LNCaP clone FGC (cell line): ENCODE results near the gene VDAC1.

Source experiments
- DNase-seq: peaks from one replicate; pipeline ENCODE4 v3.0.0-alpha.2; 2011; ENCODE audit warnings: low read depth
- H3K4me3 ChIP-seq: 2 replicates; pipeline ENCODE4 v1.5.1; 2011; ENCODE audit warnings: mild to moderate bottlenecking, low read depth, low read length, control low read depth
- CTCF ChIP-seq: IDR thresholded peaks from 2 replicates; pipeline ENCODE4 v1.5.1; 2012; ENCODE audit warnings: mild to moderate bottlenecking; ENCODE audit not compliant: control insufficient read depth, insufficient read depth; ENCODE audit errors: extremely low read depth

Gene VDAC1

GRCh38 chr5:133928587-133929393 lies 76.0 kb downstream of the VDAC1 start:
- no peak for DNase-seq
- TF ChIP-seq CTCF: no peak
- no peak overlapping the region for H3K4me3 ChIP-seq

- no peak for DNase-seq
- TF ChIP-seq CTCF: no peak
- H3K4me3 ChIP-seq: no peak overlapping the region
These were observed 77.2 kb downstream of the VDAC1 start for GRCh38 chr5:133927300-133928180.

- H3K4me3 ChIP-seq: no peak overlapping the region
- TF ChIP-seq CTCF: no peak
- no peak for DNase-seq
These were observed 78.1 kb downstream of the VDAC1 start for GRCh38 chr5:133926489-133927299.

GRCh38 chr5:133925866-133926488 lies 78.8 kb downstream of the VDAC1 start:
- H3K4me3 ChIP-seq: no peak overlapping the region
- no peak for DNase-seq
- no peak for TF ChIP-seq CTCF

GRCh38 chr5:133925269-133925668 lies 79.5 kb downstream of the VDAC1 start:
- no peak for DNase-seq
- no peak for TF ChIP-seq CTCF
- H3K4me3 ChIP-seq: no peak overlapping the region

GRCh38 chr5:133924221-133924920 lies 80.4 kb downstream of the VDAC1 start:
- DNase-seq: no peak
- no peak overlapping the region for H3K4me3 ChIP-seq
- no peak for TF ChIP-seq CTCF
